Stimulated activated CD8-positive, alpha-beta memory T cell treated with anti-CD3 and anti-CD28 coated beads, Interleukin-15, amount 100 ng/mL, for 24 hours (primary cell): ENCODE results near the gene FES.
"Not testable (repeated sequence)": the region's sequence is repeated elsewhere in the genome, so short reads cannot be mapped to it uniquely, and the experiment has no call there.

Source experiments
- DNase-seq: peaks from one replicate; pipeline ENCODE4 v3.0.0-alpha.2; 2020; ENCODE audit warnings: low read depth

The FES gene

DNA sequence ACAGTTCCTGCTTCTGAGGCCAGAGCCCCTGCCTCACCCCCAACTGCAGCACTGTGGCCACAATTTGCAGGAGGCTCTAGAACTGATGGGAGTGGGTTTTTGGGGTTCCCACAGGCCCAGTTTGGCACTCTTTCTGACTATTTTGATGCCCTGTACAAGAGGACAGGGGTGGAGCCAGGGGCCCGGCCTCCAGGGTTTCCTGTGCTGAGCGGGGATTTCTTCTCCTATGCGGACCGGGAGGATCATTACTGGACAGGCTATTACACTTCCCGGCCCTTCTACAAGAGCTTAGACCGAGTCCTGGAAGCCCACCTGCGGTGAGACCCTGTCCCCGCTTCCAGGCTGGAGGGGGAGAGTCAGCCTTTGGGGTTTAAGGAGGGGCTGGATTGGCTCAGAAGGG lies 25.7 kb downstream of the FES start:
- DNase-seq: no peak

DNA sequence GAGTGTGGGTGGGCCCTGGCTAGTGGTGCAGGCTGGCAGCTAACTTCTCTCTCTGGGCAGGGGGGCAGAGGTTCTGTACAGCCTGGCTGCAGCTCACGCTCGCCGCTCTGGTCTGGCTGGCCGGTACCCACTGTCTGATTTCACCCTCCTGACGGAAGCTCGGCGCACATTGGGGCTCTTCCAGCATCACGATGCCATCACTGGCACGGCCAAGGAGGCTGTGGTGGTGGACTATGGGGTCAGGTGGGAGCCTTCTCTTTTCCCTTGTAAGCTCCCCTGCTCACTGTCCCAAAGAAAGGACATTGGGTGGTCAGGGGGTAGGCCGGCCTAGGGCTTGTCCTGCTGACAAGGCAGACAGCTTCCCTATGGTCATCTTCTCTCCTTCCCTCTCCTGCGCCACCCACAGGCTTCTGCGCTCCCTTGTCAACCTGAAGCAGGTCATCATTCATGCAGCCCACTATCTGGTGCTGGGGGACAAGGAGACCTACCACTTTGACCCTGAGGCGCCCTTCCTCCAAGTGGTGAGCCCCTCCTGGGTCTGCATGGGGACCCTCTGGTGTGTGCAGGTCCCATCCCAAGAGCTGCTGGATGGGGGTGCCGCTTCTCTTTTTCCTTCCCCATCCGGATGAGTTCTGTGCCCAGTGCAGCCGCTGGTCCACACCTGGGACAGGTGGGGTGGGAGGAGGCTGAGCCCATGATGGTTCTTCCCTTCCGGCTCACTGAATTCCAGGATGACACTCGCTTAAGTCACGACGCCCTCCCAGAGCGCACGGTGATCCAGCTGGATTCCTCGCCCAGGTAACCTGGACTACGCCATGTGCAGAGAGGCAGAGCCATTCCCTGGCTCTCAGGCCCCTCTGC lies 26.4 kb downstream of the FES start:
- DNase-seq: no peak

- no peak for DNase-seq
Observed at GRCh38 chr15:90911302-90911623, 27.0 kb downstream of the FES start.

DNA sequence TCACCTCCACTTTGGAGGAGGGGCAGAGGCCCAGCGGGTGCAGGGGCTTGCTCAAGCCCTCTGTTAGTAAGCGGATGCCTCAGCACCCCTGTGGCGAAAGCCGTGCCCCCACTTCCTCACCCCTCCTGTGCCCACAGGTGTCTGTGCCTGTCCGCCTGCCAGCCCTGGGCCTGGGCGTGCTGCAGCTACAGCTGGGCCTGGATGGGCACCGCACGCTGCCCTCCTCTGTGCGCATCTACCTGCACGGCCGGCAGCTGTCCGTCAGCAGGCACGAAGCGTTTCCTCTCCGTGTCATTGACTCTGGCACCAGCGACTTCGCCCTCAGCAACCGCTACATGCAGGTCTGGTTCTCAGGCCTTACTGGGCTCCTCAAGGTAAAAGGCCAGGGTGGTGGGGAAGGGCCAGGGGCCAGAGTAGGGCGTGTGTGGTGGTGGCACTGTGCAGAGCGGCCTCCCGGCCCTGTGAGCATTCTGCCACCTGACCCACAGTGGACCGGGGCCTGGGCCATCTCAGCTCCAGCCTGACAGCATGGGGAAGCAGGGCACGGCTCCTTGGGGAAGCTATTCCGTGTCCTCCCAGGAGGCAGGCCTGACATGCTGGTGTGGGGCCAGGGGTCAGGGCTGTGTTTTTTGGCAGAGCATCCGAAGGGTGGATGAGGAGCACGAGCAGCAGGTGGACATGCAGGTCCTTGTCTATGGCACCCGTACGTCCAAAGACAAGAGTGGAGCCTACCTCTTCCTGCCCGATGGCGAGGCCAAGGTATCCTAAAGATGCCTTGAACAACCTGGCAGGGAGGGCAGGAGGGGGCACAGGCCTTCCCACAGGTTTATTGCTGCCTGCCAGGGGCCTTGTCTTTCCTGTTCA lies 27.8 kb downstream of the FES start:
- DNase-seq: no peak

GRCh38 chr15:90912770-90913075 lies 28.4 kb downstream of the FES start:
- no peak for DNase-seq

- DNase-seq: no peak
Observed at GRCh38 chr15:90913398-90913944, 29.2 kb downstream of the FES start.

- no peak for DNase-seq
Observed at GRCh38 chr15:90914305-90915080, 30.2 kb downstream of the FES start.

DNA sequence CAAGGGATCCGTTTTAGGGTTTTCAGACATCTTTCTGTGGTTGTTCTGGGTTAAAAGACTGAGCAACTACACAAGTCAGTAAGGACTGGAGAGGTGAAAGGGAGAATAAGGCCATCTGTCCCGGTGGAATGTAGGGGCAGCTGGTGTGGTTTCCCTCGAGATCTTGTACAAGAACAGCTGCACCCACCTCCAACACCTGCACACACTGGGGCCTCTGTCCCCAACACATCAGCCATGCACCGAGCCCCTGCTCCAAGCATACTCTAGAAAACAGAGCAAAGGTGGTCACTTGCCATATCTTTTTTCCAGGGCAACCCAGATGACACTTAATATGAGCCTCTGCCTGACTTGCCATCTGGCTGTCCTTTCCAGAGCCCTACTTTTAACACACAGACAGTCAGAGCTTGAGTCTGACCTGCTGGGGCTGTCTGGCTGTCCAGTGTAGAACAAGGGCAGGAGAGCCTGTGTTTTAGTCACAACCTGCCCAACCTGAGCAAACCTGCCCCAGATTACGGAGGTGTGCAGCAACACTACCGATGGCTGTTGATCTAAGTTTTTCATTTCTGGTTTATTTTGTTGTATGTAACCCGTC lies 31.0 kb downstream of the FES start:
- no peak for DNase-seq

DNA sequence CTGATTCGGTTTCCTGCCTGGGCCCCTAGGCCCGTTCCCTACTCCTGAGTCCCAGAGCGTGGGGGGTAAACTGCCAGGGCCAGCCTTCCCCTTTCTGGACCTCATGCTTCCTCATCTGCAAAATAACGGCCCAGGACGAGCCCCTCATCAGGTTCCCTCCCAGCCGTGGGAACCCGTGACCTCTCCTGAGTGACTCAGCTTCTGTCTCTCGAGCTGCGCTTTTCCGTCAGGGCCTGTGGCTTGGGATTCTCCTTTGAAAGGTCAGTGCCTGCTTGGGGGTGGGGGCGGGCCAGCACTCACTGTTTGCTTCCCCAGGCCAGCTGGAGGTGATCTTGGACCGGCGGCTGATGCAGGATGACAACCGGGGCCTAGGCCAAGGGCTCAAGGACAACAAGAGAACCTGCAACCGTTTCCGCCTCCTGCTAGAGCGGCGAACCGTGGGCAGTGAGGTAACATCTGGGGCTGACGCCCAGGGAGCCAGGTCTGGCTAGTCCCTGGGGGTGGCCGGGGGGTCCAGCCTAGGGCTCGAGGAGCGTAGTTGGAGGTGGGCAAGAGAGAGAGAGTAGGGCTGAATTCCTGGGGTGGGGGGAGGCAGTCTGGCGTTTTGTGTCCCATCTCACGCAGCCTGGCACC lies 31.6 kb downstream of the FES start:
- DNase-seq: no peak

- DNase-seq: no peak
Observed at GRCh38 chr15:90916461-90916860, 32.2 kb downstream of the FES start.

GRCh38 chr15:90917569-90917968 lies 33.3 kb downstream of the FES start:
- no peak for DNase-seq

DNA sequence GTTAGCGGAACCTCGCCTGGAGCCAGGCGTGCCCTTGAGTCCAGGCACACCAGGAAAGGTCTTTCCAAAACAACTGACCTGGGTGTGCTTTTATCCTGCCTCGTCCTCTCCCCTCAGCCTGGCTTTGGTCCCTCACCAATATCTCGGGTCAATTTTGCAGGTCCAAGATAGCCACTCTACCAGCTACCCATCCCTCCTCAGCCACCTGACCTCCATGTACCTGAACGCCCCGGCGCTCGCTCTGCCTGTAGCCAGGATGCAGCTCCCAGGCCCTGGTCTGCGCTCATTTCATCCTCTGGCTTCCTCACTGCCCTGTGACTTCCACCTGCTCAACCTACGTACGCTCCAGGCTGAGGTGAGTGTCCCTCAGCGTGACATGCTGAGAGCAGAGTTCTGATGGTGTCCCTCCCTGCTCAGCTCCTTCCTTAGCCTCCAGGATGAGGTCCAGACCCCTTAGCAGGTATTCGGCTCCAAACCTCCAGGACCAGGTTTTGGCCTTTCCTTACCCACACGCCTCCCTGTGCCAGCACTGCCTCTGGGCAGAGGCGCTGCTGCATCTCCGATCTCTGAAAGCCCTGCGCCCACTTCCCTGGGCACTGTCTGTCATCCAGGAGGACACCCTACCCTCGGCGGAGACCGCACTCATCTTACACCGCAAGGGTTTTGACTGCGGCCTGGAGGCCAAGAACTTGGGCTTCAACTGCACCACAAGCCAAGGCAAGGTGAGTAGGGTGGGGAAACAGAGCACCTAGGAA lies 33.9 kb downstream of the FES start:
- DNase-seq: no peak

- no peak for DNase-seq
Observed at GRCh38 chr15:90918835-90919234, 34.5 kb downstream of the FES start.

GRCh38 chr15:90921887-90922286 lies 37.6 kb downstream of the FES start:
- DNase-seq: no peak

DNA sequence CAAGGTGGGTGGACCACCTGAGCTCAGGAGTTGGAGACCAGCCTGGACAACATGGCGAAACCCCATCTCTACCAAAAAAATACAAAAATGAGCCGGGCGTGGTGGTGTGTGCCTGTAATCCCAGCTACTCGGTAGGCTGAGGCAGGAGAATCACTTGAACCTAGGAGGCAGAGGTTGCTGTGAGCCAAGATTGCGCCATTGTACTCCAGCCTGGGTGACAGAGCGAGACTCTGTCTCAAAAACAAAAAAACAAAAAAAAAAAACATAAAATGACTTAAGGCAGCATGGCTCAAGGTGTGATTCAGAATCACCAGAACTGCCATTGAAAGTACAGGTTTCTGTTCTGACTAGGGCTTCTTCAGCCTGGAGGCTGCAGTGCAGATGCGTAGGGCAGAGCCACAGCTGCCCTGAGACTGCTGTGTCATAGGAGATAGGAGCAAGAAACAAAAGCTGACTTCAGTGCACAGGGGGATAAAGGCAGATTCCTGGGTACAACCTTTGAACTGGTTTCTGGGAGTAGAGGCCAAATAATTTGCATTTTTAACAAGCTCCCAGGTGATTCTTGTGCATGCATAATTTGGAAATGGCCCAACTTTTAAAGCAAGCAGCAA lies 38.5 kb downstream of the FES start:
- not testable (repeated sequence) for DNase-seq

DNA sequence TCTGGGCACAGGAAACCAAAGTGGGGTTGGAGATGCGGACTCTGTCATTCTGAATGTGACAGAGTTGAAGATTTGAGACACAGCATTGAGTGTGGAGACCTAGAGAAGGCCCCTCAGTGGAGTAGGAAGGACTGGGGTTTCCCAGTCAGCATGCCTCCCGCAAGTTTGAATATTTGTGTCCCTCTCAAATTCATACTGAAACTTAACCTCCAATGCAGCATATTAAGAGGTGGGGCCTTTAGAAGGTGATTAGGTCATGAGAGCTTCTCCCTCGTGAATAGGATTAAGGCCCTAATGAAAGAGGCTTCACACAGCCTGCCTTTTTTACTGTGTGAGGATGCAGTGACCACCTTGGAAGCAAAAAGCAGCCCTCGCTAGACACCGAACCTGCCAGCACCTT lies 40.1 kb downstream of the FES start:
- DNase-seq: no peak

DNA sequence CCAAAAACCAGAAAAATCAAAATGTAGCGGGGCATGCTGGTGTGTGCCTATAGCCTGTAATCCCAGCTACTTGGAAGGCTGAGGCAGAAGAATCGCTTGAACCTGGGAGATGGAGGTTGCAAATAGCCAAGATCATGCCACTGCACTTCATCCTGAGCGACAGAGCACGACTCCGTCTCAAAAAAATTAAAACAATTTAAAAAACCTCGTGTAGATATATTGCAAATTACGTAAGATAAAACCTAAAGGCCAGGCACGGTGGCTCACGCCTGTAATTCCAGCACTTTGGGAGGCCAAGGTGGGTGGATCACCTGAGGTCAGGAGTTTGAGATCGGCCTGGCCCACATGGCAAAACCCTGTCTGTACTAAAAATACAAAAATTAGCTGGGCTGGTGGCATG lies 42.5 kb downstream of the FES start:
- DNase-seq: not testable (repeated sequence)

- DNase-seq: not testable (repeated sequence)
Observed at GRCh38 chr15:90928106-90928505, 43.8 kb downstream of the FES start.

- no peak for DNase-seq
Observed at GRCh38 chr15:90929246-90930019, 45.1 kb downstream of the FES start.
